Measurements from ENCODE around the gene HS6ST2. TPM values are rescaled to one million over a fixed set of nuclear protein-coding genes. Genes with fewer than 3 reads are reported as not detected.

The HS6ST2 gene
- total RNA-seq, 1 experiment from 2014 or later = 0.26 TPM

DNA sequence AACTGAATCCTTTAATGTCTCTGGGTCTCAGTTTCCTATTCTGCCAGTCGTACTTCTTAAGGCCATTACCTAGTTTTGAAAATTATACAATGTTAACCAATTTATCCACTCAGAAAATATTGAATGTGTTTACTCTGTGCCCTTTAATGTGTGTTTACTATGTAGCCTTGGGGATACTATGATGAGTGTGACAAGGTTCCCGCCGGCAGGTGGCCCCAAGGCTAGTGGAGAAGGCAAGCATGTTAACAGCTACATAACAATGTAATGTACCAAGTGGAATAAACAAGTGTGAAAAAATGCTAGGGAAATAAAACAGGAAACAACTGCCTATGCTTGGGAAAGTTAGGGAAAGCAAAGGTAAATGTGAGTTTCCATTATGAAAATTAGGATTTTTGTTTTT is 282.3 kb downstream of the HS6ST2 start:
- DNase-seq (ENCODE audit: low read depth, low spot score) = no peak
- BruUV-seq (replicated peaks) = no TSS peak
- in situ Hi-C loops (cut with HindIII; ENCODE audit: low pct_unique_long_range_greater_than_20kb, low sequenced_read_pairs) = no loop called here

DNA sequence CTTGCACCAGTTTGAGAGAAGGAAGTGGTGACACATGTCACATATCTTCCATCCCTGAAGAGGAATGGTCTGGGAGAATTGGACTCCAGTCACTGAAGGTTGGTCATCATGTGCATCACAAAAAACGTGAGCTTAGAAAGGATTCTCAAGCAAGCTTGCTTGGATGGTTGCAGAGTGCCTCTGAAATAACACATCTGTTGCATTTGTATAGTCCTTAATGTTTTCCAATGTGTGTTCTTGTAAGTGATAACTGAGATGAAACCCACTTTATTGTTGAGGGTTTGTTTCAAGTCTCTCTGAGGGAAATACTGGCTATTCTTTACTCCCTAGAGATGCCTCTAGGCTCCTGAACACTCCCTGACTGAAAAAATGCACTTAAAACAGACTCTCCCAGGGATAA is 285.1 kb downstream of the HS6ST2 start:
- H3K4me1 ChIP-seq (ENCODE audit: control insufficient read depth, insufficient read depth, low read length) = no peaks in the 10 kb centered on the region
- CTCF ChIA-PET = interaction anchor here (0.6 kb wide), 1 partner anchor 831 kb away, joined by 3 read pairs; no protein-coding TSS in a partner anchor
- H3K27me3 ChIP-seq (ENCODE audit: control insufficient read depth, insufficient read depth, low read length) = peaks cover 3% of the 10 kb centered on the region
- POLR2A ChIA-PET = no interaction called here
- no peaks in the 10 kb centered on the region for H3K9me3 ChIP-seq (ENCODE audit: control insufficient read depth, insufficient read depth, low read depth, low read length)
- no peaks in the 10 kb centered on the region for H3K36me3 ChIP-seq (ENCODE audit: control insufficient read depth, insufficient read depth, low read length)
- DNase-seq (ENCODE audit: low read depth, low spot score) = no peak
- intact Hi-C loops (cut with micrococcal nuclease; ENCODE audit: unreplicated experiment) = no loop called here
- H3K4me3 ChIP-seq (ENCODE audit: low read depth in 2 of 2, low read length in 2 of 2) = no peak overlapping the region
- H3K27ac ChIP-seq (ENCODE audit: low read length) = no peak overlapping the region
- no TSS peak for BruUV-seq (replicated peaks)
- in situ Hi-C loops (cut with HindIII; ENCODE audit: low pct_unique_long_range_greater_than_20kb, low sequenced_read_pairs) = no loop called here
- ATAC-seq = no peak
- TF ChIP-seq CTCF (IDR thresholded peaks at IDR 0.05) (no peak), TCF7L2 (IDR thresholded peaks at IDR 0.05; ENCODE audit: low read depth, low read length) (no peak), POLR2AphosphoS5 (IDR thresholded peaks at IDR 0.05; ENCODE audit: low read depth, low read length) (no peak), REST (IDR thresholded peaks at IDR 0.05; ENCODE audit: insufficient read depth in 1 of 2, low read depth in 2 of 2, low read length in 1 of 2) (no peak), SIN3A (IDR thresholded peaks at IDR 0.05; ENCODE audit: borderline replicate concordance, insufficient read depth, low read depth, low read length) (no peak)

More for the DNA sequence above, 282.3 kb downstream of the HS6ST2 start:
- CTCF ChIA-PET = no interaction called here
- TF ChIP-seq POLR2AphosphoS5 (IDR thresholded peaks at IDR 0.05; ENCODE audit: low read depth, low read length) (no peak), CTCF (IDR thresholded peaks at IDR 0.05) (no peak), TCF7L2 (IDR thresholded peaks at IDR 0.05; ENCODE audit: low read depth, low read length) (no peak), SIN3A (IDR thresholded peaks at IDR 0.05; ENCODE audit: borderline replicate concordance, insufficient read depth, low read depth, low read length) (no peak), REST (IDR thresholded peaks at IDR 0.05; ENCODE audit: insufficient read depth in 1 of 2, low read depth in 2 of 2, low read length in 1 of 2) (no peak)
- Histone ChIP-seq H3K4me3 (ENCODE audit: low read depth in 2 of 2, low read length in 2 of 2) (no peak overlapping the region), H3K36me3 (ENCODE audit: control insufficient read depth, insufficient read depth, low read length) (no peaks in the 10 kb centered on the region), H3K4me1 (ENCODE audit: control insufficient read depth, insufficient read depth, low read length) (no peaks in the 10 kb centered on the region), H3K27me3 (ENCODE audit: control insufficient read depth, insufficient read depth, low read length) (no peaks in the 10 kb centered on the region), H3K27ac (ENCODE audit: low read length) (no peak overlapping the region), H3K9me3 (ENCODE audit: control insufficient read depth, insufficient read depth, low read depth, low read length) (no peaks in the 10 kb centered on the region)
- intact Hi-C loops (cut with micrococcal nuclease; ENCODE audit: unreplicated experiment) = no loop called here
- no peak for ATAC-seq
- POLR2A ChIA-PET = no interaction called here
